HEK293 (cell line): Measurements from ENCODE around the gene MED25.

Experiments used
- CTCF ChIP-seq: fragments of 450-650 bp; formaldehyde crosslinking; IDR thresholded peaks from 2 replicates; pipeline ENCODE4 v1.5.1; 2016; ENCODE audit warnings: missing biosample characterization, missing genetic modification characterization
- KLF17 ChIP-seq: fragments of 450-650 bp; formaldehyde crosslinking; IDR thresholded peaks from 2 replicates; pipeline ENCODE4 v1.5.1; 2016; ENCODE audit warnings: missing biosample characterization, missing genetic modification characterization
- KLF9 ChIP-seq: fragments of 450-650 bp; formaldehyde crosslinking; IDR thresholded peaks from 2 replicates; pipeline ENCODE4 v1.5.1; 2016; ENCODE audit warnings: missing biosample characterization, missing genetic modification characterization, low read depth
- PRDM1 ChIP-seq: fragments of 450-650 bp; formaldehyde crosslinking; IDR thresholded peaks from 2 replicates; pipeline ENCODE4; 2016; ENCODE audit warnings: missing biosample characterization, missing genetic modification characterization
- REST ChIP-seq: fragments of 450-650 bp; formaldehyde crosslinking; IDR thresholded peaks from 2 replicates; pipeline ENCODE4 v1.5.1; 2016; ENCODE audit warnings: missing biosample characterization, missing genetic modification characterization
- SP7 ChIP-seq: fragments of 450-650 bp; formaldehyde crosslinking; IDR thresholded peaks from 2 replicates; pipeline ENCODE4 v1.5.1; 2016; ENCODE audit warnings: missing biosample characterization, missing genetic modification characterization
- YY1 ChIP-seq: fragments of 450-650 bp; formaldehyde crosslinking; IDR thresholded peaks from 2 replicates; pipeline ENCODE4 v1.5.1; 2018; ENCODE audit warnings: missing biosample characterization, missing genetic modification characterization
- ZBTB11 ChIP-seq: fragments of 450-650 bp; formaldehyde crosslinking; conservative IDR thresholded peaks from 2 replicates; pipeline ENCODE4 v1.5.1; 2016; ENCODE audit warnings: low read depth, missing biosample characterization, missing genetic modification characterization
- ZNF292 ChIP-seq: fragments of 450-650 bp; formaldehyde crosslinking; IDR thresholded peaks from 2 replicates; pipeline ENCODE4 v1.5.1; 2016; ENCODE audit warnings: low read depth, missing biosample characterization, missing genetic modification characterization, borderline replicate concordance
- ZNF660 ChIP-seq: fragments of 450-650 bp; IDR thresholded peaks from 2 replicates; pipeline ENCODE4 v1.5.1; 2018; ENCODE audit warnings: missing biosample characterization, mild to moderate bottlenecking, missing genetic modification characterization
- ZNF747 ChIP-seq: fragments of 450-650 bp; formaldehyde crosslinking; IDR thresholded peaks from 2 replicates; pipeline ENCODE4 v1.5.1; 2016; ENCODE audit warnings: missing biosample characterization, missing genetic modification characterization
- ZNF76 ChIP-seq: fragments of 450-650 bp; formaldehyde crosslinking; IDR thresholded peaks from 2 replicates; pipeline ENCODE4; 2016; ENCODE audit warnings: low read depth, missing biosample characterization, missing genetic modification characterization, borderline replicate concordance
- ZNF843 ChIP-seq: fragments of 450-650 bp; formaldehyde crosslinking; IDR thresholded peaks from 2 replicates; pipeline ENCODE4 v1.5.1; 2016; ENCODE audit warnings: missing biosample characterization, missing genetic modification characterization
- ZSCAN5A ChIP-seq: fragments of 450-650 bp; formaldehyde crosslinking; IDR thresholded peaks from 2 replicates; pipeline ENCODE4 v1.5.1; 2016; ENCODE audit warnings: missing biosample characterization, missing genetic modification characterization

- TF ChIP-seq REST (tag by site-specific recombination) (no peak), CTCF (tag by site-specific recombination) (no peak), ZBTB11 (no peak), ZNF660 (tag by site-specific recombination) (no peak), ZNF292 (no peak), SP7 (tag by site-specific recombination) (no peak), ZNF843 (tag by site-specific recombination) (no peak), ZNF76 (no peak), ZSCAN5A (tag by site-specific recombination) (no peak), KLF17 (tag by site-specific recombination) (no peak), ZNF747 (tag by site-specific recombination) (no peak), YY1 (tag by site-specific recombination) (no peak), PRDM1 (tag by site-specific recombination) (no peak), KLF9 (tag by site-specific recombination) (no peak)
Observed at GRCh38 chr19:49799271-49799797, 18.8 kb upstream of the MED25 start.
